Esophagus (tissue), 2 donors: ENCODE measurements around the gene DEGS2. TPM values are rescaled to one million over a fixed set of nuclear protein-coding genes. Genes with fewer than 3 reads are reported as not detected.

Experiments used
- H3K27ac ChIP-seq, 2 donors: one replicate each; pipeline ENCODE4 v1.5.1; 2013; ENCODE audit warnings: low read depth in 2 of 2, mild to moderate bottlenecking in 2 of 2, inconsistent platforms in 1 of 2, low read length in 1 of 2, moderate library complexity in 1 of 2
- H3K27me3 ChIP-seq, 2 donors: one replicate each; pipeline ENCODE4 v1.6.1; 2013; ENCODE audit warnings: low read length in 2 of 2, control low read depth in 1 of 2, mild to moderate bottlenecking in 1 of 2; ENCODE audit not compliant: insufficient read depth in 2 of 2, control insufficient read depth in 1 of 2
- H3K36me3 ChIP-seq, 2 donors: one replicate each; pipeline ENCODE4 v1.6.1; 2013; ENCODE audit warnings: low read length in 1 of 2; ENCODE audit not compliant: control insufficient read depth in 2 of 2, insufficient read depth in 2 of 2
- H3K4me1 ChIP-seq, 2 donors: one replicate each; pipeline ENCODE4 v1.6.1; 2013; ENCODE audit warnings: low read length in 1 of 2; ENCODE audit not compliant: control insufficient read depth in 2 of 2, insufficient read depth in 2 of 2
- H3K4me3 ChIP-seq, 2 donors: one replicate each; pipeline ENCODE4 v1.5.1; 2013; ENCODE audit warnings: low read length in 2 of 2, mild to moderate bottlenecking in 2 of 2, low read depth in 1 of 2, moderate library complexity in 1 of 2
- H3K9me3 ChIP-seq, 2 donors: one replicate each; pipeline ENCODE4 v1.6.1; 2013; ENCODE audit warnings: mild to moderate bottlenecking in 2 of 2, low read depth in 1 of 2, low read length in 1 of 2, moderate library complexity in 1 of 2; ENCODE audit not compliant: control insufficient read depth in 2 of 2, insufficient read depth in 1 of 2
- WGBS, 2 donors: extraction: QIAGEN DNeasy Blood & Tissue Kit; methylation state at CpG; one replicate each; pipeline ENCODE4 v1.1.7; 2013; 5-methylcytosine and 5-hydroxymethylcytosine counted together
- polyA plus RNA-seq, 2 donors: library from polyadenylated mRNA; stranded (reverse); fragments of 200-250 nt; gene quantifications; one replicate each; pipeline ENCODE4 v1.2.3, GENCODE V29; 2013
- donor health status: healthy with polysubstance abuse.
- donor health status: Bipolar disorder and iron deficiency.

DEGS2 gene
- polyA plus RNA-seq, 2 donors: 24.7 to 41.8 TPM

DNA sequence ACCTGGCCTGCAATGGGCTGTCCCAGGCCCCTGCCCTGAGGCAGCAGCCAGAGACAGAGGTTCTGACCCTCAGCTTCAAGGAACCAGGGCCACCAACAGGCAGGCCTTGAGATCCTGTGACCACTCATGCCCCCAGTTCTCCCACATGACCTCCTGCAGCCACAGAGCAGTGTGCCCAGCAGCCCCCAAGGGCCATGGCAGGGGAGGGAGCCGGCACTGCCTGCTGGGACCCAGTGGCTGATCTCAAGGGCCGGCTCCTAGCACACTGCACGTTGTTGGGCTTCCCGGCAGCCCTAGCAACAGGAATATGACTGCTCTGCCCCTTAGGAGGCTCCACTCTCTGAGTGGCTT lies 14.8 kb downstream of the DEGS2 start:
- Histone ChIP-seq H3K27ac (no peak overlapping the region), H3K4me3 (no peak overlapping the region), H3K4me1 (peaks cover 3 to 46% of the 10 kb centered on the region in 2 donors), H3K27me3 (no peaks in the 10 kb centered on the region), H3K36me3 (peaks cover 0 to 46% of the 10 kb centered on the region in 2 donors), H3K9me3 (no peaks in the 10 kb centered on the region)
- 44 to 48% methylated on average over 4 of the region's 4 CpGs for WGBS, 2 donors

DNA sequence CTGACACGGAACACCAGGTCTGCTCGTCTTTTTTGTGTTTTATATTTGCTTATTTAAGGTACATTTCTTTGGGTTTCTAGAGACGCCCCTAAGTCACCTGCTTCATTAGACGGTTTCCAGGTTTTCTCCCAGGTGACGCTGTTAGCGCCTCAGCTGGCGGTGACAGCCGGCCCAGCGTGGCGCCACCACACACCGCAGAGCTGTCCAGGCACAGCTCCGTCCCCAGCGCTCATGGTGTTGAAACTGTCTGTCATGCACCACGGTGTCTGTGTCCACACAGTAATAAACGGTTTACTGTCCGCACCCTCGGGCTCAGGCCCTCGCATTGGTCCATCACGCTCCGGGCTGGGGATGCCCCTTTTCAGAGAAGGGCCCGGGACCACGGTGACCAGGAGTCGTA lies 15.5 kb downstream of the DEGS2 start:
- 92% methylated on average over 23 of the region's 23 CpGs for WGBS, 2 donors
- Histone ChIP-seq H3K36me3 (peaks cover 0 to 47% of the 10 kb centered on the region in 2 donors), H3K9me3 (no peaks in the 10 kb centered on the region), H3K27ac (no peak overlapping the region), H3K4me3 (no peak overlapping the region), H3K27me3 (no peaks in the 10 kb centered on the region), H3K4me1 (peaks cover 2 to 39% of the 10 kb centered on the region in 2 donors)

DNA sequence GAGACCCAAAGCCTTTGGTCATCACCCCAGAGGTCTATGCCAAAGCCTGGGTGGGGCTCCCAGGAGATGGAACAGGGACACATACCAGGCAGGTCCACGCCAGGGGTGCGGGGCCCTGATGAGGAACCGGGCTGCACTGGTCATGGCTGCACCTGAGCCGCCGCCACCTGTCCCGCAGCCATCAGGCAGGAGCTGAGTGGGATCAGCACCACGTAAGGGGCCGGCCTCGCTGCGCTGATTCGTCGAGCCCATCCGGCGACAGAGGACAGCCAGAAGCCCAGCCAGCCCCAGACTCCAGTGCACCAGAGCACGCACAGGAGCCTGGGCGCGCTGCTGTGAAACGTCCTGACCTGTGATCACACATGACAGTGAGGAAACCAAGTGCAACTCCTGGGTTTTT lies 15.9 kb downstream of the DEGS2 start:
- peaks cover 2 to 35% of the 10 kb centered on the region in 2 donors for H3K4me1 ChIP-seq
- WGBS, 2 donors: 92 to 93% methylated on average over 17 to 18 of the region's 18 CpGs
- peaks cover 0 to 47% of the 10 kb centered on the region in 2 donors for H3K36me3 ChIP-seq

DNA sequence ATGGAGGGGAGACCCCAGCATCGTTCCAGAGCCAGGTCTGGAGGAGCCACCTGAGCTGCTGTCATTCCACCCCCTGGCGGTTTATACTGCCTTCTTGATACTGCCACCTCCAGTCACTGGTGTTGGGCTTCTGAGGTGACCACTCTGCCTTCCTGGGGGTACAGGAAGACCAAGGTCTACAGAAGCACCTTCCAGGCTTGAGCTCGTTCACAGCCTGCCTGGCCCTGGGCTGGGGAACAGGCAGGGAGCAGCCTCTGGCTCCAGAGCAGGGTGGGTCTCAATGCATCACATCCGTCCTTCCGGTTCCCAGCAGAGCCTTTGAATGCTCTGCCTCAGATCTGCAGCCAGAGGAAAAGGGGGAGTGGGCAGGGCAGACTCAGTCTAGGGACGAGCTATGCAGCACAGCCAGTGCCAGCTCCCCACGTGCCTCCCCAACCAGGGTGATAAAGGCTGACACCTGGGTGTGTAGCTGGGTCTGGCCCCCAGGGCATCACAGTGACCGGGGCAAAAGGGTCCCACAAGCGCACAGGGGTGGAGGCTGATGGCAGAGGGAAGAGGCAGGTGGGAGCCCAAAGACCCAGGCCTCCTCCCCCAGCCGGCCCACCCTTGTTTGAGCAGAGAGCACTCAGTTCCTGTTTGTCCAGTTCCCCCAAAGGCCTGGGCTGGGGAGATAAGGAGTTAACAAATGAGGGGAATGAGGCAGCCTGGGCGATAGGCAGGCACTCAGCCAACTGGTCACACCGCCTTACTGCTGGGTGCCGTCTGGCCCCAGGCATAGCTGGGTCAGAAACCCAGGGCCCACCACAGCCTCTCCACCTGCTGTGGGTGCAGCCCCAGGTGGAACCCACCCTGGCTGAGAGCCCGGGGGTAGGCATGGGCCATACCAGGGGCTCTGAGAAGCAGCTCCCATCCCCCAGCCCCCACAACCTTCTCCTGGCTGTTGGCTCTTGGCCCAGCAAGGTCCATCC lies 17.1 kb downstream of the DEGS2 start:
- Histone ChIP-seq H3K9me3 (no peaks in the 10 kb centered on the region), H3K27ac (peak overlapping the region; percentile 35 to 38), H3K4me3 (no peak overlapping the region), H3K36me3 (peaks cover 0 to 41% of the 10 kb centered on the region in 2 donors), H3K4me1 (peaks cover 2 to 28% of the 10 kb centered on the region in 2 donors), H3K27me3 (no peaks in the 10 kb centered on the region)
- WGBS, 2 donors: 40 to 42% methylated on average over 14 of the region's 14 CpGs

More for the DNA sequence above, 15.9 kb downstream of the DEGS2 start:
- Histone ChIP-seq H3K4me3 (no peak overlapping the region), H3K9me3 (no peaks in the 10 kb centered on the region), H3K27ac (no peak overlapping the region), H3K27me3 (no peaks in the 10 kb centered on the region)

DNA sequence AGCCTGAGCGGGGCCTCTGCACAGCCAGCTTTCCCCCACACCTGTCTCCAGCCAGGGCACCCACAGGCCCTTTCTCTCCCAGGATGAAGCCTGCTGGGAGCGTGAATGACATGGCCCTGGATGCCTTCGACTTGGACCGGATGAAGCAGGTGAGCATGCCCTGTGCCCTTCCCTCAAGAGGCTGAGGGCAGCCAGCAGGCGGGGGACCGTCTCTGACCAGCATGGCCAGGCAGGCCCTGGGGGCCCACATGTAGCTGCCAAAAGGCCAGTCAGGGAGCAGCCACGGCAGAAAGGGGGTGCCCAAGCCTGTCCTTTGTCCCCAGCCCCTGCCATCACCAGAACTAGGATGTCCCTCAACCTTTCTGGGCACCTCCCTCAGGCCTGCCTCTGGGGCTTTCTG lies 18.3 kb downstream of the DEGS2 start:
- Histone ChIP-seq H3K27ac (peak overlapping the region in 1 of 2 donors; percentile 38), H3K4me3 (no peak overlapping the region), H3K36me3 (peaks cover 2 to 38% of the 10 kb centered on the region in 2 donors), H3K27me3 (no peaks in the 10 kb centered on the region), H3K4me1 (peaks cover 2 to 16% of the 10 kb centered on the region in 2 donors), H3K9me3 (no peaks in the 10 kb centered on the region)
- WGBS, 2 donors: 87 to 92% methylated on average over 6 to 7 of the region's 7 CpGs

DNA sequence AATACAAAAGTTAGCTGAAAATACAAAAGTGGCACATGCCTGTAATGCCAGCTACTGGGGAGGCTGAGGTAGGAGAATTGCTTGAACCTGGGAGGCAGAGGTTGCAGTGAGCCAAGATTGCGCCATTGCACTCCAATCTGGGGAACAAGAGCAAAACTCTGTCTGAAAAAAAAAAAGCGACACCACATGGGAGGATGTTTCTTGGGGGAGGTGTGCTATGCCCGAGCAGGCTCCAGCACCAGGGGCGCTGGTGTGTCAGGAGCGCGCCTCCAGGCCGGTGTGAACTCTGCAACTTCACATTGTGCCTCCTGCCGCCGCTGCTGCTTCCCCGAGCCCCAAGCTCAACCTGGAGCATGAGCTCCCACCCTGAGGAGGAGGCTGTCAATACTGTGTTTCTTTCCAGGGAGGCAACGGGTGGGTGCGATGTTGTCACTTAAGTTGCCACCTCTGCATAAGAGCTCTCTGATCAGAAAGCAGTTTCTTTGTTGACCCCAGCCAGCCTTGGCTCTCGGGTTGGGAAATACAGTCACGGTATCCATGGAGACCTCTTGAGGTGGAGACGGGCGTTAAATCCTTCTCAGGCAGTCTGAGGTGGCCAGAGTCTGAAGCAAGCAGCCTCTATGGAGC lies 18.9 kb downstream of the DEGS2 start:
- peaks cover 3 to 38% of the 10 kb centered on the region in 2 donors for H3K36me3 ChIP-seq
- H3K27ac ChIP-seq: no peak overlapping the region
- H3K9me3 ChIP-seq: no peaks in the 10 kb centered on the region
- peaks cover 2 to 11% of the 10 kb centered on the region in 2 donors for H3K4me1 ChIP-seq
- 63 to 69% methylated on average over 16 of the region's 16 CpGs for WGBS, 2 donors
- H3K27me3 ChIP-seq: no peaks in the 10 kb centered on the region
- no peak overlapping the region for H3K4me3 ChIP-seq

DNA sequence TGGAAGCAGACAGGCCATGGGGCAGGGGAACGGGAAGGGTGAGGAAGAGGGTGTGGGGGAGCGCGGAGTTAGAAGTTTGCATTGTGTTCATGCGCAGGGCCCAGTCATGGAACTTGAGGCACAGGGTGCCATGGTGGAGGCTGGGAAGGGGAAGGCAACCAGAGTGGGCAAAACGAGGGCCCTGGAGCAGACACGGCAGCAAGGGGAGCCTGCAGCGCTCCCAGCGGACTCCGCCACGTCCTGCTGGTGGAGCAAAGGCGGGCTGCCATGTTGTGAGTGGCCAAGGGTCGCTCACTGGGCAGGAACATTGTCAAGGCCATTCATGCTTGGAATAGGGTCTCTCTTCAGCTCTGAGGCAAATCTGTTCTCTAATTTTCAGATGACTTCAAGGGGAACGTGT lies 20.5 kb downstream of the DEGS2 start:
- Histone ChIP-seq H3K27me3 (no peaks in the 10 kb centered on the region), H3K27ac (no peak overlapping the region), H3K9me3 (no peaks in the 10 kb centered on the region), H3K4me1 (peaks cover 2 to 4% of the 10 kb centered on the region in 2 donors), H3K4me3 (no peak overlapping the region), H3K36me3 (peaks cover 8 to 35% of the 10 kb centered on the region in 2 donors)
- 95 to 96% methylated on average over 13 of the region's 13 CpGs for WGBS, 2 donors

DNA sequence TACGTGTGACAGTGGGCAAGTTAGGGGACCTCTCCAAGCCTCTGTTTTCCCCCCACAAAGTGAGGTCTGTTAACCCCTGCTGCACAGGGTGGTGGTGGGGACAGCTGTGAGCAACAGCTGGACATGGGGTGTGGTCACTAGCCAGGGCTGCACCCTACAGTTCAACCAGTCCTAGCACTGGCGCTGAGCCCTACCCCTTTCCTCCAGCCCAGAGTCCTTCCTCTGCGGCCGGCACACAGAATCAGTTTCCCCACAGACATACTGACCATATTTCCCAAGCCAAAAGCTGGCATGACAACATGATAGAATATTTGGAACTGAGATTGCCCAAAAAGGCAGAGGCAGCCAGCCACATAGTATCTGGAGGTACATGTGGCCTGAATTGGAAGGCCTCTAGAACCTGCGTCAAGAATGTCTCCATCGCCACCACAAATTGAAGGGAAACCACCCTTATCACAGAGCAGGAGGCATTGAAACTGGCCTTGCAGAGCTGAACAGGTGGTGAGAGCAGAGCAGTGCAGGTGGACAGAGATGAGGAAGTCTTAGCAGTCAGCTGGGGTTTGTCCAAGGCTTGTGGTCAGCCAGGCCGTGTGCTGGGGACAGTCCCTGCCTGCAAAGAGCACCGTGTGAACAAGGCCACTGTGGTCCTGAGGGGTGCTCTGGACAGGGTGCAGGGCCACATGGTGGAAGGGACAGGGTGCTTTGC lies 21.2 kb downstream of the DEGS2 start:
- peaks cover 2 to 4% of the 10 kb centered on the region in 2 donors for H3K4me1 ChIP-seq
- 78 to 79% methylated on average over 8 of the region's 8 CpGs for WGBS, 2 donors
- H3K4me3 ChIP-seq: no peak overlapping the region
- peaks cover 8 to 30% of the 10 kb centered on the region in 2 donors for H3K36me3 ChIP-seq
- H3K9me3 ChIP-seq: no peaks in the 10 kb centered on the region
- no peak overlapping the region for H3K27ac ChIP-seq
- H3K27me3 ChIP-seq: no peaks in the 10 kb centered on the region

DNA sequence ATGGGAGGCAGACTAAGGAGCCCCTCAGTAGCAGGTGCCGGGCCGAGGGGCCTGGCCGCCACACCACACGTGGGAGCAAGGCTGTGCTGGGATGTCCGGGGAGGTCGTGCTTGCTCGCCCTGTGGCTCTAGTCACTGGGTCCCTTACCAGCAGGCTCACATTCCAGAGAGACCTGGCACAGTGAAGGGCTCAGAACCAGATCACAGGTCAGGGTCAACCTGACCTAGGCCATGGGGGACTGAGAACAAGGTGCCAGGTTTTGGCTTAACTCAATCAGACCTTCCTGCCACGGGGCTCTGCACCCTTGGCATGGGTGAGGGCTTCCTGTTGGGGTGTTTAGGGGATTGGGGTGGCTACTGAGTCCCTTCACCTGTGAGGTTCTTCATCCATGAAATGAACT lies 22.3 kb downstream of the DEGS2 start:
- H3K27me3 ChIP-seq: no peaks in the 10 kb centered on the region
- peaks cover 8 to 29% of the 10 kb centered on the region in 2 donors for H3K36me3 ChIP-seq
- no peak overlapping the region for H3K27ac ChIP-seq
- peaks cover 5 to 7% of the 10 kb centered on the region in 2 donors for H3K4me1 ChIP-seq
- no peak overlapping the region for H3K4me3 ChIP-seq
- H3K9me3 ChIP-seq: no peaks in the 10 kb centered on the region
- 88 to 90% methylated on average over 8 of the region's 8 CpGs for WGBS, 2 donors
